B cell (primary cell): Measurements from ENCODE around the gene SLC27A3. TPM values are rescaled to one million over a fixed set of nuclear protein-coding genes. Genes with fewer than 3 reads are reported as not detected.

Experiments
- ATAC-seq: fragments of 200-7000 bp; cut with Tn5 transposase; one replicate; pipeline ENCODE4 v1.10.0; 2021; ENCODE audit warnings: low read depth, mild to moderate bottlenecking, moderate number of reproducible peaks, moderate library complexity
- CTCF ChIA-PET: fragments of 350-600 bp; sonication (Branson Sonifier 250); formaldehyde crosslinking; loops from one replicate; lab custom pipeline; 2021; ENCODE audit warnings: antibody characterized with exemption, inconsistent platforms; lab: Charles Lee
- POLR2A ChIA-PET: fragments of 350-600 bp; sonication (Branson Sonifier 250); formaldehyde crosslinking; loops from one replicate; lab custom pipeline; 2021; ENCODE audit warnings: antibody characterized with exemption; lab: Charles Lee
- DNase-seq: peaks from one replicate; pipeline ENCODE4 v3.0.0; 2013
- H2AFZ ChIP-seq: 2 replicates; pipeline ENCODE4 v1.6.1; 2012; ENCODE audit warnings: mild to moderate bottlenecking, low read depth, low read length; ENCODE audit not compliant: insufficient read depth, poor library complexity, severe bottlenecking
- H3K27ac ChIP-seq, 2 donors: 1 replicate in 1 of 2; 2 replicates in 1 of 2; pipeline ENCODE4 v1.5.1; 2012 to 2013; ENCODE audit warnings: low read length in 2 of 2, mild to moderate bottlenecking in 2 of 2, moderate library complexity in 1 of 2
- H3K27me3 ChIP-seq, 4 experiments: fragments of 200-600 bp in 1 of 4; sonication (generic) in 1 of 4; replicated peaks in 1 of 4; 1 replicate in 2 of 4; 2 replicates in 2 of 4; pipeline versions ENCODE4 v1.6.1 to v1.7.0; 2013 to 2016; ENCODE audit warnings: low read length in 3 of 4, mild to moderate bottlenecking in 2 of 4, mixed read lengths in 1 of 4, moderate library complexity in 1 of 4; ENCODE audit not compliant: insufficient read depth in 4 of 4, control insufficient read depth in 3 of 4; ENCODE audit errors: control extremely low read depth in 1 of 4
- H3K36me3 ChIP-seq, 2 experiments: replicated peaks in 1 of 2; 1 replicate in 1 of 2; 2 replicates in 1 of 2; pipeline versions ENCODE4 v1.6.1 to v1.7.1; 2013; ENCODE audit warnings: low read length in 1 of 2; ENCODE audit not compliant: insufficient read depth in 2 of 2, control insufficient read depth in 1 of 2; ENCODE audit errors: control extremely low read depth in 1 of 2, extremely low read depth in 1 of 2
- H3K4me1 ChIP-seq, 2 donors: fragments of 200-600 bp in 1 of 2; sonication (generic) in 1 of 2; 1 replicate in 1 of 2; 2 replicates in 1 of 2; pipeline versions ENCODE4 v1.5.1 to v1.6.1; 2013 to 2017; ENCODE audit warnings: low read length in 2 of 2; ENCODE audit not compliant: control insufficient read depth in 2 of 2, insufficient read depth in 2 of 2
- H3K4me2 ChIP-seq: replicated peaks from 2 replicates; pipeline ENCODE3; 2012; ENCODE audit warnings: mild to moderate bottlenecking, low read depth, low read length; ENCODE audit not compliant: poor library complexity, severe bottlenecking
- H3K4me3 ChIP-seq, 5 experiments: fragments of 200-600 bp in 1 of 5; sonication (generic) in 1 of 5; 1 replicate in 3 of 5; 2 replicates in 2 of 5; pipeline versions ENCODE4 v1.5.1 to v1.7.0; 2011 to 2016; ENCODE audit warnings: low read length in 4 of 5, mild to moderate bottlenecking in 4 of 5, low read depth in 2 of 5, control low read depth in 1 of 5, moderate library complexity in 1 of 5; ENCODE audit not compliant: insufficient read depth in 1 of 5; ENCODE audit errors: control extremely low read depth in 1 of 5, extremely low read depth in 1 of 5
- H3K79me2 ChIP-seq: fragments of 200-600 bp; sonication (generic); one replicate; pipeline ENCODE4 v1.6.0; 2016; ENCODE audit warnings: low read length; ENCODE audit not compliant: control insufficient read depth, insufficient read depth
- H3K9ac ChIP-seq: fragments of 200-600 bp; sonication (generic); 2 replicates; pipeline ENCODE4 v1.6.1; 2017; ENCODE audit warnings: mild to moderate bottlenecking, low read length, moderate library complexity
- H3K9me3 ChIP-seq, 3 donors: one replicate each; pipeline versions ENCODE4 v1.6.1 to v1.7.1; 2013; ENCODE audit warnings: low read length in 2 of 3; ENCODE audit not compliant: control insufficient read depth in 2 of 3, insufficient read depth in 1 of 3; ENCODE audit errors: control extremely low read depth in 1 of 3
- H4K20me1 ChIP-seq: 2 replicates; pipeline ENCODE4 v1.6.0; 2012; ENCODE audit warnings: mild to moderate bottlenecking, low read length; ENCODE audit not compliant: insufficient read depth, control insufficient read depth, poor library complexity, severe bottlenecking
- H3K27ac Mint-ChIP-seq: one replicate; pipeline ENCODE4 v1.8.0; 2021; ENCODE audit warnings: mixed read lengths
- H3K27me3 Mint-ChIP-seq: one replicate; pipeline ENCODE4 v1.8.0; 2021; ENCODE audit warnings: mixed read lengths
- H3K4me1 Mint-ChIP-seq: one replicate; pipeline ENCODE4 v1.8.0; 2021; ENCODE audit warnings: mixed read lengths
- H3K4me3 Mint-ChIP-seq: one replicate; pipeline ENCODE4 v1.8.0; 2021; ENCODE audit warnings: mixed read lengths
- H3K9me3 Mint-ChIP-seq: one replicate; pipeline ENCODE4 v1.8.0; 2022; ENCODE audit warnings: mixed read lengths; ENCODE audit not compliant: insufficient read depth
- CTCF ChIP-seq: fragments of 200-600 bp; IDR thresholded peaks from one replicate; pipeline ENCODE4 v1.8.0; 2022; ENCODE audit warnings: antibody characterized with exemption, mild to moderate bottlenecking
- EZH2 ChIP-seq: IDR thresholded peaks from 2 replicates; pipeline ENCODE4 v1.6.1; 2012; ENCODE audit warnings: borderline replicate concordance, low read depth, mild to moderate bottlenecking, moderate library complexity, low read length; ENCODE audit not compliant: insufficient read depth, poor library complexity, severe bottlenecking
- WGBS: methylation state at CpG from one replicate; pipeline ENCODE4 v1.1.5; 2013; ENCODE audit warnings: missing lambda C conversion rate; ENCODE audit not compliant: insufficient coverage; 5-methylcytosine and 5-hydroxymethylcytosine counted together
- intact Hi-C: fragments of 100-400 bp; cut with micrococcal nuclease; formaldehyde crosslinking; loops from one replicate; pipeline ENCODE4 v1.10.0; 2022
- polyA plus RNA-seq: library from polyadenylated mRNA; depleted of rRNA; stranded (reverse); fragments of >200 nt; gene quantifications from 2 replicates; pipeline ENCODE4 v1.2.3, GENCODE V29; 2012
- total RNA-seq, 2 donors: library from RNA; stranded (reverse); fragments of 120-200 nt in 1 of 2; gene quantifications; 1 replicate in 1 of 2; 2 replicates in 1 of 2; pipeline versions ENCODE4 v1.2.3 to v1.2.4, GENCODE V29; 2013 to 2022

Gene SLC27A3
- total and polyA plus RNA-seq, 2 donors (not counting 1 experiment from before 2014, with no cell fraction given) = 15.6 to 19.4 TPM

DNA sequence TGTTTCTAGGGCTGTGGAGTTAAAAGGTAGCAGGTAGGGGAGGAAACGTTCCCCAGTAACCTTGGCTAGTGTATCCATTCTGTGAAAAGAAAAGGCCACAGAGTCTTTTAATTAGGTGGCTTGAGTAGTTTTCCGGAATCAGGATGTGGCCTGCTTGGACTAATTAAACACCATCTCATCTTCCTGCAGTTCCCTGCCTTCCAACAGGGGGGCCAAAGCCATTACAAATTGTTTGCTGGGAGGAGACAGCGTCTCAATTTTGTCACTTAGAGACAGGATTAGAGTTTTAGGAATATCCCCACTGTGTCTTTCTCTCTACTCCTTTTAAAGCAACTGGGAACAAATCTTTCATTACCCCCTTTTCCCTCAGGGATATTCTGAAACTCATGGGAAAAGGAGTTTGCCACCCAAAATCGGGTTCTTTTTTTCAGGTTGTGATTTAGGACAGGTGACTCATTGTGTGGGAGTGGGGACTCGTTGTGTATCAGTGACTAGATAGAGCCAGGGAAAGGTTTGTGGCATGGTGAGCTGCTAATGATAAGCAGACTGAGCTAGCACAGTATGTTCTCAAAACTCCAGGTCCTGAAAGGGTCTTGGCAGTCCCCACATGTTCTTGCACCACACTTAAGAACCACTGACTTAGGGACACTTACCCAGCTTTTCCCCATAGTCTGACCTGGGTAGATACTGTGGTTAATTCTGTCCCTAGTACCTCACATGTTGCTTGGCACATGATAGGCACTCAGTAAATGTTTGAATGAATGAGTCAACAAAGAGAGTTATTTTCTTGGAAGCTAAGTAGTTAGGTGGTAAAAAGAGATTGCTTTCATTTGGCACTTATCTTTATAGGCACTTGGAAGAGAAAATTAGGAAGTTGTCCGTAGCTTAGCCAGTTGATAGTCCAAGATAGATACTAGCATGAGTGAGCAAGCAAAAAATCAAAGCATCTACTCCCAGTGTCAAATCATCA is 24.9 kb upstream of the SLC27A3 start:
- Mint-ChIP-seq H3K27ac (no peak overlapping the region), H3K27me3 (no peaks in the 10 kb centered on the region), H3K9me3 (no peaks in the 10 kb centered on the region), H3K4me3 (no peak overlapping the region), H3K4me1 (peaks cover 6% of the 10 kb centered on the region)
- ChIA-PET POLR2A (no interaction called here), CTCF (interaction anchor here (1.1 to 6.7 kb wide), 7 partner anchors 18 to 239 kb away, joined by 4 to 54 read pairs (median 7); partner anchors contain the start of genes CHTOP, ILF2, NPR1 and RAB13)
- Histone ChIP-seq H3K4me3 (no peak overlapping the region), H3K36me3 (peaks cover 15 to 87% of the 10 kb centered on the region in 2 experiments), H3K4me1 (peaks cover 0 to 5% of the 10 kb centered on the region in 2 donors), H3K27me3 (no peaks in the 10 kb centered on the region), H2AFZ (no peak overlapping the region), H3K9ac (no peak overlapping the region), H3K79me2 (no peaks in the 10 kb centered on the region), H4K20me1 (no peaks in the 10 kb centered on the region), H3K9me3 (no peaks in the 10 kb centered on the region), H3K27ac (no peak overlapping the region), H3K4me2 (no peak overlapping the region)
- TF ChIP-seq CTCF (no peak), EZH2 (no peak)
- DNase-seq (no peak), ATAC-seq (no peak)
- intact Hi-C loops = no loop called here
- WGBS = 80% methylated on average over 2 of the region's 6 CpGs

- no peaks in the 10 kb centered on the region for H4K20me1 ChIP-seq
- no peaks in the 10 kb centered on the region for H3K9me3 ChIP-seq
- TF ChIP-seq CTCF (no peak), EZH2 (no peak)
- no peak overlapping the region for H3K4me3 ChIP-seq
- H3K27me3 ChIP-seq = no peaks in the 10 kb centered on the region
- ChIA-PET POLR2A (no interaction called here), CTCF (interaction anchor here (1.5 to 6.7 kb wide), 3 partner anchors 45 to 180 kb away, joined by 4 to 54 read pairs (median 50); partner anchors contain the start of gene NPR1)
- H3K27ac Mint-ChIP-seq = no peak overlapping the region
- no peak overlapping the region for H2AFZ ChIP-seq
- no peaks in the 10 kb centered on the region for H3K27me3 Mint-ChIP-seq
- WGBS = no CpG with 5 or more reads among the region's 2 CpGs
- ATAC-seq = no peak
- peaks cover 6% of the 10 kb centered on the region for H3K4me1 Mint-ChIP-seq
- no peaks in the 10 kb centered on the region for H3K79me2 ChIP-seq
- H3K4me2 ChIP-seq = no peak overlapping the region
- H3K36me3 ChIP-seq = peaks cover 13 to 81% of the 10 kb centered on the region in 2 experiments
- no peak for DNase-seq
- peaks cover 0 to 5% of the 10 kb centered on the region in 2 donors for H3K4me1 ChIP-seq
- no peak overlapping the region for H3K27ac ChIP-seq
- intact Hi-C loops = no loop called here
- no peak overlapping the region for H3K9ac ChIP-seq
- no peaks in the 10 kb centered on the region for H3K9me3 Mint-ChIP-seq
- no peak overlapping the region for H3K4me3 Mint-ChIP-seq
Observed at GRCh38 chr1:153752072-153752471, 23.1 kb upstream of the SLC27A3 start.
